HepG2 (cell line): ENCODE data around the gene JMJD6. TPM values are rescaled to one million over a fixed set of nuclear protein-coding genes. Genes with fewer than 3 reads are reported as not detected.

ENCODE experiments used
- CEBPZ ChIP-seq: IDR thresholded peaks from 2 replicates; pipeline ENCODE4 v1.6.1; 2012; ENCODE audit warnings: low read length, improper control_type of control experiment
- GFI1 ChIP-seq: sonication (generic); formaldehyde crosslinking; IDR thresholded peaks from 2 replicates; pipeline ENCODE4 v1.5.0; 2020; ENCODE audit warnings: missing genetic modification reagents, mild to moderate bottlenecking, borderline replicate concordance
- MZF1 ChIP-seq: sonication (generic); formaldehyde crosslinking; IDR thresholded peaks from 2 replicates; pipeline ENCODE4 v1.8.1; 2023; ENCODE audit warnings: mild to moderate bottlenecking, missing genetic modification reagents, borderline replicate concordance
- PPARG ChIP-seq: conservative IDR thresholded peaks from 2 replicates; pipeline ENCODE4 v1.6.1; 2016; ENCODE audit warnings: missing biosample characterization, missing genetic modification reagents
- SIX4 ChIP-seq: sonication (generic); formaldehyde crosslinking; IDR thresholded peaks from 2 replicates; pipeline ENCODE4 v1.4.0; 2020; ENCODE audit warnings: missing genetic modification reagents
- ZNF230 ChIP-seq: sonication (generic); formaldehyde crosslinking; IDR thresholded peaks from 2 replicates; pipeline ENCODE4 v1.4.0; 2020; ENCODE audit warnings: mild to moderate bottlenecking, missing genetic modification reagents
- ZNF280D ChIP-seq: sonication (generic); formaldehyde crosslinking; IDR thresholded peaks from 2 replicates; pipeline ENCODE4 v1.5.1; 2020; ENCODE audit warnings: mild to moderate bottlenecking, missing genetic modification reagents
- ZNF564 ChIP-seq: sonication (generic); formaldehyde crosslinking; IDR thresholded peaks from 2 replicates; pipeline ENCODE4 v1.8.1; 2023; ENCODE audit warnings: mild to moderate bottlenecking, missing genetic modification reagents
- ZNF670 ChIP-seq: sonication (generic); formaldehyde crosslinking; IDR thresholded peaks from 2 replicates; pipeline ENCODE4 v1.8.0; 2022; ENCODE audit warnings: mild to moderate bottlenecking, missing genetic modification reagents, borderline replicate concordance
- ZNF7 ChIP-seq: IDR thresholded peaks from 2 replicates; pipeline ENCODE4 v1.6.1; 2016; ENCODE audit warnings: missing biosample characterization, missing genetic modification reagents
- ZNF891 ChIP-seq: sonication (generic); formaldehyde crosslinking; IDR thresholded peaks from 2 replicates; pipeline ENCODE4 v1.5.0; 2020; ENCODE audit warnings: mild to moderate bottlenecking, missing genetic modification reagents
- polyA plus RNA-seq, 8 experiments: library from polyadenylated mRNA; depleted of rRNA in 3 of 8; stranded (reverse) in 7 of 8; unstranded in 1 of 8; fragments of >200 nt; fragmentation: Illumina TruSeq in 4 of 8; extraction: Trizol in 4 of 8; gene quantifications; 2 replicates each; pipeline versions ENCODE4 v1.2.1 to v1.2.3, GENCODE V29; 2011 to 2016; ENCODE audit warnings: low read depth in 4 of 8, missing spikeins in 1 of 8, mixed read lengths in 1 of 8; ENCODE audit not compliant: insufficient read depth in 1 of 8
- total RNA-seq, 5 experiments: library from RNA; depleted of rRNA; stranded (reverse); fragments of >200 nt; fragmentation: Illumina TruSeq; extraction: Trizol; gene quantifications; 2 replicates each; pipeline ENCODE4 v1.2.3, GENCODE V29; 2016; ENCODE audit warnings: low read depth in 1 of 5
- TF ChIP-seq, protein P1 (sequence below): sonication (generic); formaldehyde crosslinking; IDR thresholded peaks from 2 replicates; pipeline ENCODE4 v1.8.1; 2022; ENCODE audit warnings: low read depth, mild to moderate bottlenecking, missing genetic modification reagents
- TF ChIP-seq, protein P2 (sequence below): sonication (generic); formaldehyde crosslinking; IDR thresholded peaks from 2 replicates; pipeline ENCODE4 v1.4.0; 2020; ENCODE audit warnings: missing genetic modification reagents, borderline replicate concordance

JMJD6 gene
- total and polyA plus RNA-seq, 2 of the 13 experiments (the other 11 are each of a cell fraction or from before 2014, with no cell fraction given), result 33.6 to 41.0 TPM

- TF ChIP-seq ZNF670 (peak; percentile 61; the same call in 1 of the 2 replicates), MZF1 (CRISPR knock-in tag) (0 out of 2 replicates have a peak, but pooled peaks have one; percentile 44), ZNF891 (CRISPR knock-in tag) (no peak), CEBPZ (no peak), GFI1 (CRISPR knock-in tag) (no peak), ZNF7 (CRISPR knock-in tag) (no peak), PPARG (CRISPR knock-in tag) (peak; percentile 47; the same call in 1 of the 2 replicates), ZNF230 (CRISPR knock-in tag) (no peak), ZNF564 (CRISPR knock-in tag) (no peak), ZNF280D (CRISPR knock-in tag) (no peak), SIX4 (CRISPR knock-in tag) (no peak)
- TF ChIP-seq, protein P1, sequence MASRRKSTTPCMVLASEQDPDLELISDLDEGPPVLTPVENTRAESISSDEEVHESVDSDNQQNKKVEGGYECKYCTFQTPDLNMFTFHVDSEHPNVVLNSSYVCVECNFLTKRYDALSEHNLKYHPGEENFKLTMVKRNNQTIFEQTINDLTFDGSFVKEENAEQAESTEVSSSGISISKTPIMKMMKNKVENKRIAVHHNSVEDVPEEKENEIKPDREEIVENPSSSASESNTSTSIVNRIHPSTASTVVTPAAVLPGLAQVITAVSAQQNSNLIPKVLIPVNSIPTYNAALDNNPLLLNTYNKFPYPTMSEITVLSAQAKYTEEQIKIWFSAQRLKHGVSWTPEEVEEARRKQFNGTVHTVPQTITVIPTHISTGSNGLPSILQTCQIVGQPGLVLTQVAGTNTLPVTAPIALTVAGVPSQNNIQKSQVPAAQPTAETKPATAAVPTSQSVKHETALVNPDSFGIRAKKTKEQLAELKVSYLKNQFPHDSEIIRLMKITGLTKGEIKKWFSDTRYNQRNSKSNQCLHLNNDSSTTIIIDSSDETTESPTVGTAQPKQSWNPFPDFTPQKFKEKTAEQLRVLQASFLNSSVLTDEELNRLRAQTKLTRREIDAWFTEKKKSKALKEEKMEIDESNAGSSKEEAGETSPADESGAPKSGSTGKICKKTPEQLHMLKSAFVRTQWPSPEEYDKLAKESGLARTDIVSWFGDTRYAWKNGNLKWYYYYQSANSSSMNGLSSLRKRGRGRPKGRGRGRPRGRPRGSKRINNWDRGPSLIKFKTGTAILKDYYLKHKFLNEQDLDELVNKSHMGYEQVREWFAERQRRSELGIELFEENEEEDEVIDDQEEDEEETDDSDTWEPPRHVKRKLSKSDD, result 0 out of 2 replicates have a peak, but pooled peaks have one; percentile 38
- TF ChIP-seq, protein P2, sequence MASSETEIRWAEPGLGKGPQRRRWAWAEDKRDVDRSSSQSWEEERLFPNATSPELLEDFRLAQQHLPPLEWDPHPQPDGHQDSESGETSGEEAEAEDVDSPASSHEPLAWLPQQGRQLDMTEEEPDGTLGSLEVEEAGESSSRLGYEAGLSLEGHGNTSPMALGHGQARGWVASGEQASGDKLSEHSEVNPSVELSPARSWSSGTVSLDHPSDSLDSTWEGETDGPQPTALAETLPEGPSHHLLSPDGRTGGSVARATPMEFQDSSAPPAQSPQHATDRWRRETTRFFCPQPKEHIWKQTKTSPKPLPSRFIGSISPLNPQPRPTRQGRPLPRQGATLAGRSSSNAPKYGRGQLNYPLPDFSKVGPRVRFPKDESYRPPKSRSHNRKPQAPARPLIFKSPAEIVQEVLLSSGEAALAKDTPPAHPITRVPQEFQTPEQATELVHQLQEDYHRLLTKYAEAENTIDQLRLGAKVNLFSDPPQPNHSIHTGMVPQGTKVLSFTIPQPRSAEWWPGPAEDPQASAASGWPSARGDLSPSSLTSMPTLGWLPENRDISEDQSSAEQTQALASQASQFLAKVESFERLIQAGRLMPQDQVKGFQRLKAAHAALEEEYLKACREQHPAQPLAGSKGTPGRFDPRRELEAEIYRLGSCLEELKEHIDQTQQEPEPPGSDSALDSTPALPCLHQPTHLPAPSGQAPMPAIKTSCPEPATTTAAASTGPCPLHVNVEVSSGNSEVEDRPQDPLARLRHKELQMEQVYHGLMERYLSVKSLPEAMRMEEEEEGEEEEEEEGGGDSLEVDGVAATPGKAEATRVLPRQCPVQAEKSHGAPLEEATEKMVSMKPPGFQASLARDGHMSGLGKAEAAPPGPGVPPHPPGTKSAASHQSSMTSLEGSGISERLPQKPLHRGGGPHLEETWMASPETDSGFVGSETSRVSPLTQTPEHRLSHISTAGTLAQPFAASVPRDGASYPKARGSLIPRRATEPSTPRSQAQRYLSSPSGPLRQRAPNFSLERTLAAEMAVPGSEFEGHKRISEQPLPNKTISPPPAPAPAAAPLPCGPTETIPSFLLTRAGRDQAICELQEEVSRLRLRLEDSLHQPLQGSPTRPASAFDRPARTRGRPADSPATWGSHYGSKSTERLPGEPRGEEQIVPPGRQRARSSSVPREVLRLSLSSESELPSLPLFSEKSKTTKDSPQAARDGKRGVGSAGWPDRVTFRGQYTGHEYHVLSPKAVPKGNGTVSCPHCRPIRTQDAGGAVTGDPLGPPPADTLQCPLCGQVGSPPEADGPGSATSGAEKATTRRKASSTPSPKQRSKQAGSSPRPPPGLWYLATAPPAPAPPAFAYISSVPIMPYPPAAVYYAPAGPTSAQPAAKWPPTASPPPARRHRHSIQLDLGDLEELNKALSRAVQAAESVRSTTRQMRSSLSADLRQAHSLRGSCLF, result no peak
Measured at GRCh38 chr17:76696763-76697701, 29.4 kb downstream of the JMJD6 start (continued).
